Lung (tissue), 12 donors: ENCODE data around the gene GTF2H4. TPM values are rescaled to one million over a fixed set of nuclear protein-coding genes. Genes with fewer than 3 reads are reported as not detected.

Source experiments
- ATAC-seq: fragments of 200-7000 bp; cut with Tn5 transposase; one replicate; pipeline ENCODE4 v1.9.1; 2020; ENCODE audit warnings: moderate number of reproducible peaks; ENCODE audit not compliant: insufficient read depth, low FRiP score
- DNase-seq, 3 donors: peaks; one replicate each; pipeline ENCODE4 v3.0.0-alpha.2; 2013 to 2017
- H3K27ac ChIP-seq, 2 donors: one replicate each; pipeline ENCODE4 v1.5.1; 2013; ENCODE audit warnings: mild to moderate bottlenecking in 2 of 2, moderate library complexity in 2 of 2, control low read depth in 1 of 2, inconsistent platforms in 1 of 2, low read depth in 1 of 2, low read length in 1 of 2
- H3K27me3 ChIP-seq, 3 donors: one replicate each; pipeline ENCODE4 v1.5.1; 2013; ENCODE audit warnings: low read length in 2 of 3; ENCODE audit not compliant: control insufficient read depth in 3 of 3, insufficient read depth in 3 of 3
- H3K36me3 ChIP-seq, 4 donors: one replicate each; pipeline ENCODE4 v1.5.1; 2013; ENCODE audit warnings: low read length in 4 of 4, mild to moderate bottlenecking in 1 of 4, moderate library complexity in 1 of 4; ENCODE audit not compliant: control insufficient read depth in 4 of 4, insufficient read depth in 4 of 4
- H3K4me1 ChIP-seq, 5 donors: one replicate each; pipeline ENCODE4 v1.5.1; 2013; ENCODE audit warnings: low read length in 5 of 5, mild to moderate bottlenecking in 2 of 5, moderate library complexity in 1 of 5; ENCODE audit not compliant: control insufficient read depth in 5 of 5, insufficient read depth in 5 of 5
- H3K4me3 ChIP-seq: one replicate; pipeline ENCODE4 v1.5.1; 2013; ENCODE audit warnings: mild to moderate bottlenecking, control low read depth, moderate library complexity
- H3K9ac ChIP-seq, 2 donors: one replicate each; pipeline ENCODE4 v1.5.1; 2013; ENCODE audit warnings: low read length in 2 of 2, control low read depth in 1 of 2; ENCODE audit not compliant: insufficient read depth in 1 of 2
- H3K9me3 ChIP-seq, 4 donors: one replicate each; pipeline ENCODE4 v1.5.1; 2013; ENCODE audit warnings: low read length in 3 of 4, mild to moderate bottlenecking in 1 of 4, moderate library complexity in 1 of 4; ENCODE audit not compliant: control insufficient read depth in 4 of 4, insufficient read depth in 3 of 4
- WGBS, 2 donors: extraction: QIAGEN DNeasy Blood & Tissue Kit; methylation state at CpG; one replicate each; pipeline ENCODE4 v1.1.7; 2013; 5-methylcytosine and 5-hydroxymethylcytosine counted together
- polyA plus RNA-seq, 2 donors: library from polyadenylated mRNA; stranded (reverse); fragments of 200-250 nt; gene quantifications; one replicate each; pipeline ENCODE4 v1.2.1, GENCODE V29; 2013
- total RNA-seq, 2 donors: library from RNA; depleted of rRNA in 1 of 2; stranded (reverse); fragments of >200 nt in 1 of 2; gene quantifications; one replicate each; pipeline ENCODE4 v1.2.1, GENCODE V29; 2014 to 2021
- TF ChIP-seq, protein P1 (sequence below): IDR thresholded peaks from 2 replicates; pipeline ENCODE4 v1.5.1; 2012; ENCODE audit warnings: mild to moderate bottlenecking; ENCODE audit errors: control extremely low read depth, extremely low read depth
- donor health status: control.
- donor health status: control.
- donor health status: Bipolar disorder and iron deficiency.
- donor health status: healthy.
- donor health status: DM: yes; HTN: yes; CAD: no.

The GTF2H4 gene
- total and polyA plus RNA-seq, 4 donors = 25.3 to 37.2 (median 31.1) TPM

DNA sequence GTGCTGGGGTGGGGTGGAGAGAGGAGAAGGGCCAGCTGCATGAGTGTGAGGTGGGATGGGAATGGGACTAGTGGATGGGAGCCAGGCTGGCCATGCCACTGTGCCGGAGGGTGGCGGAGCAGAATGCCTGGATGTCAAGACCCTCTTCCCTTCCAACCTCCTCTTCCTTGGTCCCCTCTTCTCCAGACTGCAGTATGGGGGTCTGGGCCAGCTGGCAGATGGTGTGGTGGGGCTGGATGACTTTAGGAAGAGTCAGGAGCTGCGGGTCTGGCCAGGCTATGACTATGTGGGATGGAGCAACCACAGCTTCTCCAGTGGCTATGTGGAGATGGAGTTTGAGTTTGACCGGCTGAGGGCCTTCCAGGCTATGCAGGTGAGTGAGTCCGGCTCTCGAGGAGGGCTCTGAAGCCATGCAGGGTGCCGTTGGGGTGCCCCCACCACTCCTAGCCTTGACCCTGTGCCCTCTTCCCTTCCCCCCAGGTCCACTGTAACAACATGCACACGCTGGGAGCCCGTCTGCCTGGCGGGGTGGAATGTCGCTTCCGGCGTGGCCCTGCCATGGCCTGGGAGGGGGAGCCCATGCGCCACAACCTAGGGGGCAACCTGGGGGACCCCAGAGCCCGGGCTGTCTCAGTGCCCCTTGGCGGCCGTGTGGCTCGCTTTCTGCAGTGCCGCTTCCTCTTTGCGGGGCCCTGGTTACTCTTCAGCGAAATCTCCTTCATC lies 16.0 kb upstream of the GTF2H4 start:
- H3K27me3 ChIP-seq = no peaks in the 10 kb centered on the region
- WGBS, 2 donors = 74 to 90% methylated on average over 21 of the region's 21 CpGs
- peaks cover 0 to 46% (median 31%) of the 10 kb centered on the region in 4 donors for H3K36me3 ChIP-seq
- no peaks in the 10 kb centered on the region for H3K9me3 ChIP-seq
- peaks cover 0 to 23% (median 6%) of the 10 kb centered on the region in 5 donors for H3K4me1 ChIP-seq
- TF ChIP-seq, protein P1, sequence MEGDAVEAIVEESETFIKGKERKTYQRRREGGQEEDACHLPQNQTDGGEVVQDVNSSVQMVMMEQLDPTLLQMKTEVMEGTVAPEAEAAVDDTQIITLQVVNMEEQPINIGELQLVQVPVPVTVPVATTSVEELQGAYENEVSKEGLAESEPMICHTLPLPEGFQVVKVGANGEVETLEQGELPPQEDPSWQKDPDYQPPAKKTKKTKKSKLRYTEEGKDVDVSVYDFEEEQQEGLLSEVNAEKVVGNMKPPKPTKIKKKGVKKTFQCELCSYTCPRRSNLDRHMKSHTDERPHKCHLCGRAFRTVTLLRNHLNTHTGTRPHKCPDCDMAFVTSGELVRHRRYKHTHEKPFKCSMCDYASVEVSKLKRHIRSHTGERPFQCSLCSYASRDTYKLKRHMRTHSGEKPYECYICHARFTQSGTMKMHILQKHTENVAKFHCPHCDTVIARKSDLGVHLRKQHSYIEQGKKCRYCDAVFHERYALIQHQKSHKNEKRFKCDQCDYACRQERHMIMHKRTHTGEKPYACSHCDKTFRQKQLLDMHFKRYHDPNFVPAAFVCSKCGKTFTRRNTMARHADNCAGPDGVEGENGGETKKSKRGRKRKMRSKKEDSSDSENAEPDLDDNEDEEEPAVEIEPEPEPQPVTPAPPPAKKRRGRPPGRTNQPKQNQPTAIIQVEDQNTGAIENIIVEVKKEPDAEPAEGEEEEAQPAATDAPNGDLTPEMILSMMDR = no peak
- no peak overlapping the region for H3K9ac ChIP-seq
- no peak overlapping the region for H3K27ac ChIP-seq
- DNase-seq (no peak), ATAC-seq (no peak)
- no peak overlapping the region for H3K4me3 ChIP-seq

GRCh38 chr6:30893001-30893591 lies 14.9 kb upstream of the GTF2H4 start:
- TF ChIP-seq, protein P1 = no peak
- DNase-seq (no peak), ATAC-seq (no peak)
- no peaks in the 10 kb centered on the region for H3K27me3 ChIP-seq
- no peaks in the 10 kb centered on the region for H3K9me3 ChIP-seq
- 91 to 92% methylated on average over 16 of the region's 16 CpGs for WGBS, 2 donors
- H3K9ac ChIP-seq = no peak overlapping the region
- H3K27ac ChIP-seq = no peak overlapping the region
- H3K4me3 ChIP-seq = no peak overlapping the region
- peaks cover 0 to 47% (median 38%) of the 10 kb centered on the region in 4 donors for H3K36me3 ChIP-seq
- H3K4me1 ChIP-seq = peaks cover 0 to 11% (median under 1%) of the 10 kb centered on the region in 5 donors

DNA sequence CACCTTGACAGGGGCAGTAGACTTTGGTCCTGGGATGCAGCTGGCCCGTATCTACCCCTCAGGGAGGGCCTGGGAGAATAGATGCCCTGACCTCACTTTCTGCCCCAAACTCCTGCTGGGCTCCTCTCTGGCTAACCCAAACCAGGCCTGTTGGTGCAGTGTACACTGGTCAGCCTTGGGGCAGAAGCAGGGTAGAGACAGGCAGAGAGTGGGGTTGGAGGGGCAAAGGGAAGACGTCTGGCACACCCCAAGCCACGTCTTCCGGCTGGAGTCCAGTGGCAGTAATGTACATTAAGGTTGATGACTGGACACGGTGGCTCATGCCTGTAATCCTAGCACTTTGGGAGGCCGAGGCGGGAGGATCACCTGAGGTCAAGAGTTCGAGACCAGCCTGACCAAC lies 14.3 kb upstream of the GTF2H4 start:
- Histone ChIP-seq H3K9ac (no peak overlapping the region), H3K36me3 (peaks cover 0 to 47% (median 40%) of the 10 kb centered on the region in 4 donors), H3K4me3 (no peak overlapping the region), H3K27ac (no peak overlapping the region), H3K9me3 (no peaks in the 10 kb centered on the region), H3K27me3 (no peaks in the 10 kb centered on the region), H3K4me1 (peaks cover 0 to 6% (median 0%) of the 10 kb centered on the region in 5 donors)
- no peak for ATAC-seq
- TF ChIP-seq, protein P1 = no peak
- DNase-seq = no peak
- 95 to 96% methylated on average over 8 of the region's 8 CpGs for WGBS, 2 donors
